ENCODE results near the gene NCCRP1. TPM values are rescaled to one million over a fixed set of nuclear protein-coding genes. Genes with fewer than 3 reads are reported as not detected.

The NCCRP1 gene
- total and polyA plus RNA-seq, 11 donors = 0.16 TPM; not detected in 10

- intact Hi-C loops (cut with DNase I) = loop anchor here in 2 of 10 donors (10.0 kb wide), 1 partner anchor 111 kb away; no protein-coding TSS in a partner anchor
- peaks cover 16 to 92% (median 57%) of the 10 kb centered on the region in 9 donors for H3K27me3 ChIP-seq
- no peak within 1 kb of the TSS for H3K27ac ChIP-seq
- no peak for TF ChIP-seq POLR2A (IDR thresholded peaks at IDR 0.05)
- no peak for TF ChIP-seq CTCF (IDR thresholded peaks at IDR 0.05)
- no peaks in the 10 kb centered on the region for H3K4me1 ChIP-seq
- DNase-seq (no peak), ATAC-seq (no peak)
- no peaks in the 10 kb centered on the region for H3K36me3 ChIP-seq
- 20 to 29% (median 25%) methylated on average over 29 to 57 of the region's 57 CpGs for WGBS, 4 donors
- H3K4me3 ChIP-seq = no peak within 1 kb of the TSS
- H3K9me3 ChIP-seq = no peaks in the 10 kb centered on the region
These were observed 6.9 kb downstream of the NCCRP1 start, which contains the start of gene SYCN for GRCh38 chr19:39203372-39204341. SYCN (minus strand) TSS chr19:39204263; CDS start chr19:39204254, 9 bp downstream.

- WGBS, 4 donors = 64 to 78% (median 70%) methylated on average over 3 of the region's 3 CpGs
- H3K9me3 ChIP-seq = no peaks in the 10 kb centered on the region
- H3K4me1 ChIP-seq = no peaks in the 10 kb centered on the region
- no peak for ATAC-seq
- intact Hi-C loops (cut with DNase I) = loop anchor here in 2 of 10 donors (10.0 kb wide), 1 partner anchor 109 kb away; no protein-coding TSS in a partner anchor
- no peak for DNase-seq
- peaks cover 16 to 75% (median 45%) of the 10 kb centered on the region in 9 donors for H3K27me3 ChIP-seq
- TF ChIP-seq CTCF (IDR thresholded peaks at IDR 0.05) = no peak
- no peak for TF ChIP-seq POLR2A (IDR thresholded peaks at IDR 0.05)
- H3K36me3 ChIP-seq = no peaks in the 10 kb centered on the region
- H3K27ac ChIP-seq = no peak overlapping the region
- H3K4me3 ChIP-seq = no peak overlapping the region
These were observed 8.6 kb downstream of the NCCRP1 start for GRCh38 chr19:39205449-39205764.

GRCh38 chr19:39206122-39206521 lies 9.4 kb downstream of the NCCRP1 start:
- no peak overlapping the region for H3K27ac ChIP-seq
- DNase-seq (no peak), ATAC-seq (no peak)
- peaks cover 13 to 68% (median 38%) of the 10 kb centered on the region in 9 donors for H3K27me3 ChIP-seq
- H3K9me3 ChIP-seq = no peaks in the 10 kb centered on the region
- no peaks in the 10 kb centered on the region for H3K4me1 ChIP-seq
- intact Hi-C loops (cut with DNase I) = loop anchor here in 2 of 10 donors (10.0 kb wide), 1 partner anchor 109 kb away; no protein-coding TSS in a partner anchor
- no peak overlapping the region for H3K4me3 ChIP-seq
- no peaks in the 10 kb centered on the region for H3K36me3 ChIP-seq
- TF ChIP-seq POLR2A (IDR thresholded peaks at IDR 0.05) (no peak), CTCF (IDR thresholded peaks at IDR 0.05) (no peak)
- 83 to 90% (median 85%) methylated on average over 6 of the region's 6 CpGs for WGBS, 4 donors

- intact Hi-C loops (cut with DNase I) = loop anchor here in 2 of 10 donors (10.0 kb wide), 1 partner anchor 107 kb away; no protein-coding TSS in a partner anchor
- Histone ChIP-seq H3K4me3 (no peak overlapping the region), H3K36me3 (no peaks in the 10 kb centered on the region), H3K9me3 (no peaks in the 10 kb centered on the region), H3K4me1 (no peaks in the 10 kb centered on the region), H3K27ac (no peak overlapping the region), H3K27me3 (peaks cover 13 to 65% (median 34%) of the 10 kb centered on the region in 9 donors)
- whole genome bisulfite sequencing, 4 donors = 63 to 76% (median 70%) methylated on average over 6 of the region's 6 CpGs
- no peak for DNase-seq
- ATAC-seq = no peak
- no peak for TF ChIP-seq CTCF (IDR thresholded peaks at IDR 0.05)
- TF ChIP-seq POLR2A (IDR thresholded peaks at IDR 0.05) = no peak
These were observed 10.6 kb downstream of the NCCRP1 start for GRCh38 chr19:39207293-39207836.
